Neural progenitor cell (in vitro differentiated cells): ENCODE measurements around the gene CHMP4A.

Experiments
- EZH2 ChIP-seq: fragments of 200-600 bp; sonication (generic); IDR thresholded peaks from 2 replicates; pipeline ENCODE4 v1.6.1; 2017; ENCODE audit warnings: antibody characterized with exemption, mild to moderate bottlenecking, moderate library complexity
- EZH2phosphoT487 ChIP-seq: fragments of 200-600 bp; sonication (generic); IDR thresholded peaks from 2 replicates; pipeline ENCODE4 v1.6.1; 2017; ENCODE audit warnings: antibody characterized with exemption
- TF ChIP-seq, protein P1 (sequence below): fragments of 200-600 bp; sonication (generic); IDR thresholded peaks from 2 replicates; pipeline ENCODE4 v1.5.1; 2017; ENCODE audit warnings: antibody characterized with exemption, mild to moderate bottlenecking

DNA sequence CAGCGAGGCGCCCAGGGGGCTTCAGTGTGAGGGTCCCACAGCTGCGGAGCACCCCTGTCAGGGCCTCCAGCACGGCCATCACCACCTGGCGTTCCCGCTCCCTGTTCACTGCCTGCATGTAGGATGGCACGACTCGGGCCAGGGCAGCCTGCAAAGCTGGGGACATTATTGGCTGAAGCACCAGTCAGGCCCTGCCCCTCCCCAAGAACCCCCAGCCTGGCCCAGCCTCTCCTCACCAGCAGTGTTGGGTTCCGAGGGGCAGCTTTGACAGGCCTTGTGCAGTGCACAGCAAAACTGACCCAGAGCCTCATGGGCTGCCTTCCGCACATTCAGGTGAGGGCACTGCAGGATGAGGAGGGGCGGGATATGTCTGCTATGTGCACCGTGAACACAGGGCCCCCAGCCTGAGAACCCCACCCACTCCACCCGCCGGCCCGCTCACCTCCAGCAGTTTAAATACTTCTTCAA is 30.2 kb downstream of the CHMP4A start:
- TF ChIP-seq, protein P1, sequence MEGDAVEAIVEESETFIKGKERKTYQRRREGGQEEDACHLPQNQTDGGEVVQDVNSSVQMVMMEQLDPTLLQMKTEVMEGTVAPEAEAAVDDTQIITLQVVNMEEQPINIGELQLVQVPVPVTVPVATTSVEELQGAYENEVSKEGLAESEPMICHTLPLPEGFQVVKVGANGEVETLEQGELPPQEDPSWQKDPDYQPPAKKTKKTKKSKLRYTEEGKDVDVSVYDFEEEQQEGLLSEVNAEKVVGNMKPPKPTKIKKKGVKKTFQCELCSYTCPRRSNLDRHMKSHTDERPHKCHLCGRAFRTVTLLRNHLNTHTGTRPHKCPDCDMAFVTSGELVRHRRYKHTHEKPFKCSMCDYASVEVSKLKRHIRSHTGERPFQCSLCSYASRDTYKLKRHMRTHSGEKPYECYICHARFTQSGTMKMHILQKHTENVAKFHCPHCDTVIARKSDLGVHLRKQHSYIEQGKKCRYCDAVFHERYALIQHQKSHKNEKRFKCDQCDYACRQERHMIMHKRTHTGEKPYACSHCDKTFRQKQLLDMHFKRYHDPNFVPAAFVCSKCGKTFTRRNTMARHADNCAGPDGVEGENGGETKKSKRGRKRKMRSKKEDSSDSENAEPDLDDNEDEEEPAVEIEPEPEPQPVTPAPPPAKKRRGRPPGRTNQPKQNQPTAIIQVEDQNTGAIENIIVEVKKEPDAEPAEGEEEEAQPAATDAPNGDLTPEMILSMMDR = no peak
- TF ChIP-seq EZH2 = no peak
- no peak for TF ChIP-seq EZH2phosphoT487
